NCI-H460 (cell line): ENCODE results near the gene RAI1. TPM values are rescaled to one million over a fixed set of nuclear protein-coding genes. Genes with fewer than 3 reads are reported as not detected.
"Not testable (repeated sequence)": the region's sequence is repeated elsewhere in the genome, so short reads cannot be mapped to it uniquely, and the experiment has no call there.

Experiments used
- DNase-seq: peaks from one replicate; pipeline ENCODE4 v3.0.0-alpha.2; 2016; ENCODE audit warnings: low read depth; ENCODE audit errors: extremely low read depth
- polyA plus RNA-seq: library from polyadenylated mRNA; depleted of rRNA; stranded (reverse); fragments of >200 nt; gene quantifications from 2 replicates; pipeline ENCODE4 v1.2.3, GENCODE V29; 2014; cell fraction: nucleus; rRNA removed
- total RNA-seq: library from RNA; depleted of rRNA; stranded (reverse); fragments of >200 nt; shearing (Covaris generic); gene quantifications from 2 replicates; pipeline ENCODE4 v1.2.3, GENCODE V29; 2014; rRNA removed

The RAI1 gene, protein sequence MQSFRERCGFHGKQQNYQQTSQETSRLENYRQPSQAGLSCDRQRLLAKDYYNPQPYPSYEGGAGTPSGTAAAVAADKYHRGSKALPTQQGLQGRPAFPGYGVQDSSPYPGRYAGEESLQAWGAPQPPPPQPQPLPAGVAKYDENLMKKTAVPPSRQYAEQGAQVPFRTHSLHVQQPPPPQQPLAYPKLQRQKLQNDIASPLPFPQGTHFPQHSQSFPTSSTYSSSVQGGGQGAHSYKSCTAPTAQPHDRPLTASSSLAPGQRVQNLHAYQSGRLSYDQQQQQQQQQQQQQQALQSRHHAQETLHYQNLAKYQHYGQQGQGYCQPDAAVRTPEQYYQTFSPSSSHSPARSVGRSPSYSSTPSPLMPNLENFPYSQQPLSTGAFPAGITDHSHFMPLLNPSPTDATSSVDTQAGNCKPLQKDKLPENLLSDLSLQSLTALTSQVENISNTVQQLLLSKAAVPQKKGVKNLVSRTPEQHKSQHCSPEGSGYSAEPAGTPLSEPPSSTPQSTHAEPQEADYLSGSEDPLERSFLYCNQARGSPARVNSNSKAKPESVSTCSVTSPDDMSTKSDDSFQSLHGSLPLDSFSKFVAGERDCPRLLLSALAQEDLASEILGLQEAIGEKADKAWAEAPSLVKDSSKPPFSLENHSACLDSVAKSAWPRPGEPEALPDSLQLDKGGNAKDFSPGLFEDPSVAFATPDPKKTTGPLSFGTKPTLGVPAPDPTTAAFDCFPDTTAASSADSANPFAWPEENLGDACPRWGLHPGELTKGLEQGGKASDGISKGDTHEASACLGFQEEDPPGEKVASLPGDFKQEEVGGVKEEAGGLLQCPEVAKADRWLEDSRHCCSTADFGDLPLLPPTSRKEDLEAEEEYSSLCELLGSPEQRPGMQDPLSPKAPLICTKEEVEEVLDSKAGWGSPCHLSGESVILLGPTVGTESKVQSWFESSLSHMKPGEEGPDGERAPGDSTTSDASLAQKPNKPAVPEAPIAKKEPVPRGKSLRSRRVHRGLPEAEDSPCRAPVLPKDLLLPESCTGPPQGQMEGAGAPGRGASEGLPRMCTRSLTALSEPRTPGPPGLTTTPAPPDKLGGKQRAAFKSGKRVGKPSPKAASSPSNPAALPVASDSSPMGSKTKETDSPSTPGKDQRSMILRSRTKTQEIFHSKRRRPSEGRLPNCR (N-terminal part only)
- 7.3 and 9.6 TPM in 2 replicates for total RNA-seq
- 20.0 and 26.9 TPM in 2 replicates for polyA plus RNA-seq

GRCh38 chr17:17681187-17681743 is at the start of gene RAI1:
RAI1 (plus strand) TSS chr17:17681458; CDS start chr17:17792949, 111,491 bp downstream.
- DNase-seq = peak; percentile 61

DNA sequence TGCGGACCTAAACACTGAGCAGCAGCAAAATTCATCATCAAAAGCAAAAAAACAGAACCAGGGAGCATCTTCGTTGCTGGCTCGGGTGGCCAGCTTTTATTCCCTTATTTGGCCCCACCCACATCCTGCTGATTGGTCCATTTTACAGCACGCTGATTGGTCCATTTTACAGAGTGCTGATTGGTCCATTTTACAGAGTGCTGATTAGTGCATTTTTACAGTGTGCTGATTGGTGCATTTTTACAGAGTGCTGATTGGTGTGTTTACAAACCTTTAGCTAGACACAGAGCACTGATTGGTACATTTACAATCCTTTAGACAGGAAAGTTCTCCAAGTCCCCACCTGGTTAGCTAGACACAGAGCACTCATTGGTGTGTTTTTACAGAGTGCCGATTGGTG is 48.6 kb upstream of the RAI1 start:
- DNase-seq = not testable (repeated sequence)

- DNase-seq = no peak
Measured at GRCh38 chr17:17633310-17633709, 47.9 kb upstream of the RAI1 start.

DNA sequence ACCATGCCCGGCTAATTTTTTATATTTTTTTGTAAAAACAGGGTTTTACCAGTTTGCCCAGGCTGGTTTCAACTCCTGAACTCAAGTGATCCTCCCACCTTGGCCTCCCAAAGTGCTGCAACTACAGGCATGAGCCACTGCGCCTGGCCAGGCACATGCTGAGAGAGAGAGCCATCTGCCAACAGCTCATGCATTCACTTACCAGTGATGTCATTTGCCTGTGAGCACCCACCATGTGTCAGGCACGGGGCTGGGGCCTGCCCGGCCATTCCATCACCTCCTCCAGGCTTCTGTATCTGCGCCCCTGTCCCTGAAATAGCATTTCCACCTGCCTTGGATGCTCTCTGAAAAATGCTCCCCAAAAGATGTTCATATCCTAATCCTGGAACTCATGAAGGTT is 46.1 kb upstream of the RAI1 start:
- DNase-seq = no peak

DNA sequence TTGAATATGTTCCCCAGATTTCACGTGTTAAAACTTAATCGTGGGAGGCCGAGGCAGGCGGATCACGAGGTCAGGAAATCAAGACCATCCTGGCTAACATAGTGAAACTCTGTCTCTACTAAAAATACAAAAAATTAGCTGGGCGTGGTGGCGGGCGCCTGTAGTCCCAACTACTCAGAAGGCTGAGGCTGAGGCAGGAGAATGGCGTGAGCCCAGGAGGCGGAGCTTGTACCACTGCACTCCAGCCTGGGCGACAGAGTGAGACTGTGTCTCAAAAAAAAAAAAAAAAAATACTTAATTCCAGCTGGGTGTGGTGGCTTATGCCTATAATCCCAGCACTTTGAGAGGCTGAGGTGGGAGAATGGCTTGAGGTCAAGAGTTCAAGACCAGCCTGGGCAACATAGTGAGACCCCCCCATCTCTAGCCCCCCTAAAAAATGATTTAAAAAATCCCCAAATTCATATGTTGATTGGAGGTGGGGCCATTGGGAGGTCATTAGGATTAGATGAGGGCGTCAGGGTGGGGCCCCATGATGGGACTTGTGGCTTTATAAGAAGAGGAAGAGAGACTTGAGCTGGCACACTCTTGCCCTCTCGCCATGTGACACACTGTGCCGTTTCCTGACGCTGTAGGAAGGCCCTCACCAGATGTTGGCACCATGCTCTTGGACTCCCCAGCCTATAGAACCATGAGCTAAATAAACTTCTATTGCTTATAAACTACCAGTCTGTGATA is 45.6 kb upstream of the RAI1 start:
- DNase-seq = not testable (repeated sequence)

DNA sequence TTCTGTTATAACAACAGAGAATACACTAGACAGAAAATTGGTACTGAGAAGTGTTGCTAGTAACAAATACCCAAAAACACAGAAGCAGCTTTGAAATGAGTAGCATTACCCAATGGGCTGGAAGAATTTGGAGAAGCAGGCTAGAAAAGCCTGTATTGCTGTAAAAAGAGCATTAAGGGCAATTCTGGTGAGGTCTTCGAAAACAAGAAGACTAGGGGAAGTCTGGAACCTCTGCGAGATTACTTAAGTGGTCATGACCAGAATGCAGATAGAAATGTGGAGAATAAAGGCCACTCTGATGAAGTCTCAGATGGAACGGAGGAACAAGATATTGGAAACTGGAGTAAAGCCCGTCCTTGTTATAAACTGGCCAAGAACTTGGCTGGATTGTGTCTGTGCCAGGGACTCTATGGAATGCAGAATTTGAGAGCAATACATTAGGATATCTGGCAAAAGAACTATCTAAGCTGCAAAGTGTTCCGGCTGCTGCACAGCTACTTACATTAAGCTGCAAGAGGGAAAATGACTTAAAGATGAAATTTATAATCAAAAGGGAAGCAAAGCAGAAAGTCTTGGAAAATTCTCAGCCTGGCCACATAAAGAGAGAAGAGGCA is 44.9 kb upstream of the RAI1 start:
- DNase-seq = no peak

DNA sequence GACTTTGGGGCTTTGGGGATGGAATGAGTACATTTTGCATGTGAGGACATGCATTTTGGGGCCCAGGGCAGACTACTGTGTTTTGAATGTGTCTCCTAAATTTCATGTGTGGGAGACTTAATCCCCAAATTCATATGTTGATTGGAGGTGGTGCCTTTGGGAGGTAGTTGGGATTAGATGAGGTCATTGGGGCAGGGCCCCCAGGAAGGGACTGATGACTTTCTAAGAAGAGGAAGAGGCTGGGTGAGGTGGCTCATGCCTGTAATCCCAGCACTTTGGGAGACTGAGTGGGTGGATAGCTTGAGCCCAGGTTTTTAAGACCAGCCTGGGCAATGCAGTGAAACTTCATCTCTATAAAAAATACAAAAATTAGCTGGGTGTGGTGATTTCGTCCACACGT is 42.8 kb upstream of the RAI1 start:
- DNase-seq = no peak

- not testable (repeated sequence) for DNase-seq
Measured at GRCh38 chr17:17639661-17640270, 41.5 kb upstream of the RAI1 start.

GRCh38 chr17:17641621-17642409 is 39.4 kb upstream of the RAI1 start:
- DNase-seq = peak; percentile 80

DNA sequence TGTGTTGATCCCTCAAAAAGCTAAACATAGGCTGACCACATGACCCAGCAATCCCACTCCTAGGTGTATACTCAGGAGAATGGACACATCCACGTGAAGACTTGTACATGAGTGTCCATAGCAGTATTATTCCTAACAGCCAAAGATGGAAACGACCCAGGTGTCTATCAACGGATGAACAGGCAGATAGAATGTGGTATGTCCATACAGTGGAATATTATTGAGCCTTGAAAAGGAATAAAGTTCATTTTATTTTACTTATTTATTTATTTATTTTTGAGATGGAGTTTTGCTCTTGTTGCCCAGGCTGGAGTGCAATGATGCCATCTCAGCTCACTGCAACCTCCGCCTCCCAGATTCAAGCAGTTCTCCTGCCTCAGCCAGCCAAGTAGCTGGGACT is 36.1 kb upstream of the RAI1 start:
- DNase-seq = not testable (repeated sequence)

GRCh38 chr17:17645961-17646360 is 35.3 kb upstream of the RAI1 start:
- no peak for DNase-seq

DNA sequence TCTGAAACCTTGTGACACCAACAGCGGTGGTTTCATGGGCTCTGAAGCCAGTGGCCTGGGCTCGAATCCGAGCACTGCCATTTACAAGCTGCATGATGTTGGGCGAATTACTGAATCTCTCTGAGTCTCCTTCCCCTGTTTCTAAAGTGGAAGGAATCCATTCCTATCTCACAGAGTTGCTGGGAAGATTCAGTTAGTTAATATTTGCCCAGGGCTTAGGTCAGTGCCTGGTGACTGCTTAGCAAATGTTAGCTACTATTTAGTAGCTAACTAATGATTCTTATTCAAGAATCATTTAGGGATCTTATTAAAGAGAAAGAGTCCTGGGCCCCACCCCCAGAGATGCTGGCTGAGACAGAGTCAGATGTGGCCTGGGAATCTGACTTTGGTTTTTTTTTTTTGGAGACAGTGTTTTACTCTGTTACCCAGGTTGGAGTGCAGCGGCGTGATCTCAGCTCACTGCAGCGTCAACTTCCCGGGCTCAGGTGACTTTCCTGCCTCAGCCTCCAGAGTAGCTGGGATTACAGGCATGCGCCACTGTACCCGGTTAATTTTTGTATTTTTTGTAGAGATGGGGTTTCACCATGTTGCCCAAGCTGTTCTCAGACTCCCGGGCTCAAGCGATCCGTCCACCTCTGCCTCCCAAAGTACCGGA is 33.6 kb upstream of the RAI1 start:
- no peak for DNase-seq

DNA sequence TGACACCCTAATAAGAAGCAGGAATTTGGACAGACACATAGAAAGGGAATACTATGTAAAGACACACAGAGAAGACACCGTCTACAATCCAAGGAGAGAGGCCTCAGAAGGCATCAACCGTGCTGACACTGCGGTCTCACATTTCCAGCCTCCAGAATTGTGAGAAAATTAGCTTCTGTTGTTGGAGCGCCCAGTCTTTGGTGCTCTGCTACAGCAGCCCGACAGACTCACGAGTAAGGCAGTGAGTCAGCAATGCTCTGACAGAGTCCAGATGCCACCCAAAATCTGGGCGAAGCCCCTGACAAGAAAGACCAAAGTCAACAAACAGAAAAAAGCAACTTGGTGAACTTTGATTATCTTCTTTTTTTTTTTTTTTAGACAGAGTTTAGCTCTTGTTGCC is 32.5 kb upstream of the RAI1 start:
- DNase-seq = no peak

DNA sequence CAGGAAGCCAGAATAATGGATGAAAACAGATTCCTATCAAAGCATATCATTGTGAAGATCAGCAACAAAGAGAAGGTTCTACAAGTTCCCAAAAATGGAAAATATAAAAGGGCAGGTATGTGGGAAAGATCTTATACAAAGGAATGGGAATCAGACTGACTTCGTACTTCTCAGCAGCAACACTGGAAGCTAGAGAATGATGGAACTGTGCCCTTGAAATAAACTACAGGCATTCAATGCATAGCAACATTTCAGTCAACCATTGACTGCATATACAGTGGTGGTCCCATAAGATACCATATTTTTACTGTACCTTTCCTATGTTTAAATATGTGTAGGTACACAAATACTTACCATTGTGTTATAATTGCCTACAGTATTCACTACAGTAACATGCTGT is 30.3 kb upstream of the RAI1 start:
- no peak for DNase-seq

- DNase-seq = no peak
Measured at GRCh38 chr17:17653343-17653742, 27.9 kb upstream of the RAI1 start.

GRCh38 chr17:17659340-17659739 is 21.9 kb upstream of the RAI1 start:
- DNase-seq = no peak

DNA sequence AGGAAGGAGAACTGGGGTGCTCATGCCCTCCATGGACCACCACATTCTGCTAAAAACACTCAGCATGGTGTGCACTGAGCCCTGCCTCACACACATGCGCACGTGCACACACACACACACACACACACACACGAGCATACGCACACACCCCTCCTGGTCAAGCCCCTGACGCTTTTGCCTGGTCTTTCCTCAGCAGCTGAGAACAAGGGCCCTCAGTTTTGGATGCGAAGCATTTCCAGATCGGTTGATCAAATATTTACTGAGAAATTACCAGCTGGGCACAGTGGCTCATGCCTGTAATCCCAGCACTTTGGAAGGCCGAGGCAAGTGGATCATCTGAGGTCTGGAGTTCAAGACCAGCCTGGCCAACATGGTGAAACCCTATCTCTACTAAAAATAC is 20.1 kb upstream of the RAI1 start:
- no peak for DNase-seq
